Myocyte (in vitro differentiated cells): ENCODE results near the gene XYLT2. TPM values are rescaled to one million over a fixed set of nuclear protein-coding genes. Genes with fewer than 3 reads are reported as not detected.
"Not testable (repeated sequence)": the region's sequence is repeated elsewhere in the genome, so short reads cannot be mapped to it uniquely, and the experiment has no call there.

Experiments used
- DNase-seq: peaks from one replicate; pipeline ENCODE4 v3.0.0-alpha.2; 2012; ENCODE audit warnings: low read depth
- total RNA-seq: library from RNA; depleted of rRNA; stranded (reverse); fragments of >200 nt; gene quantifications from 2 replicates; pipeline ENCODE4 v1.2.3, GENCODE V29; 2014

XYLT2 gene
- total RNA-seq, 1 donor from 2014 or later, result 26.0 TPM

- DNase-seq, result no peak
These were observed 42.8 kb downstream of the XYLT2 start for GRCh38 chr17:50388728-50389127.

DNA sequence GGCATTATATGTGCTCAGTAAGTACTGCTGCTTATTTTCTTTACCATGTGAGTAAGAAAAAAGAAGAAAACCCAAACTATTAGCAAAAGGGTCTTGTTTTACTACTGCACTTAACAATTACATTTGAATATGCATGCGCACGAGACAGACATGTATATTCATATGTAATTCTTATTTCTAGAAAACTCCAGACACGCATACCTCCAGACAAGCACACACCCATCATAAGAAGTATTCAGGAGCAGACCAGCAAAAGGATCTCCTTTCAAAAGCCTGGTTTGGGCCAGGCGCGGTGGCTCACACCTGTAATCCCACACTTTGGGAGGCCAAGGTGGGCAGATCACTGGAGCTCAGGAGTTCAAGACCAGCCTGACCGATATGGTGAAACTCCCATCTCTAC, 43.6 kb downstream of the XYLT2 start:
- no peak for DNase-seq

- DNase-seq, result no peak
These were observed 46.7 kb downstream of the XYLT2 start for GRCh38 chr17:50392621-50393020.

DNA sequence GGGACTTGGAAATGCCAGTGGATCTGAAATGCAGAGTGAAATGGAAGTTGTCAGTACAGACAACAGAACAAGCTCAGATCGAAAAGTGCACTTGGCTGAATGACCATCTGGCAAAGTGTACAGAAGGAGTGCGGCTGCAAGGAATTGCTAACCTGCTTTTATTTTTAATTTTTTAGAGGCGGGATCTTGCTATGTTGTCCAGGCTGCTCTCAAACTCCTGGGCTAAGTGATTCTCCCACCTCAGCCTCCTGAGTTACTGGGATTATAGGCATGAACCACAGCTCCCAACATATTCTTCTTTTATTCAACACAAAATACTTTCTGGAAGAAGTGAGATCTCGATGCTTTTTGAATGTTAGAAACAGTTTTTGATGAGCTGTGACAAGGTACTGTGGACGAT, 47.8 kb downstream of the XYLT2 start:
- DNase-seq, result no peak

DNA sequence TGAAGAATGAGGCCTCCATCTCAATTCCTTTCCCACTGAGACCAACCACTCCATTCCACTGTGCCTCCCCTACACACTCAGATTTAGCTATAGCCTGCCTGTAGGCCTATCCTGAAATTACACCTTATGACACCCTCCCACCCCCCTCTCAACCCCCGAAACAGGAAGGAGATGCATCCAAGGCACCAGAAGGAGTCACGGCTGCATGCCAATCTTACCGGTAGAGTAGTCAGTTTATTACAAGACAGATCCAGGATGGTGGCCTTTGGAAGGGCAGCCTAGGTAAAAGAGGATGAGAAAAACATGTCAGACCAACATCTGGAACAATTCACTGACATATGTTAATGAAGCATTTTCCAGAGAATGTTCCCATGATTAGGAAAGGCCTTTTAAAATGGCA, 48.8 kb downstream of the XYLT2 start:
- DNase-seq, result no peak

DNA sequence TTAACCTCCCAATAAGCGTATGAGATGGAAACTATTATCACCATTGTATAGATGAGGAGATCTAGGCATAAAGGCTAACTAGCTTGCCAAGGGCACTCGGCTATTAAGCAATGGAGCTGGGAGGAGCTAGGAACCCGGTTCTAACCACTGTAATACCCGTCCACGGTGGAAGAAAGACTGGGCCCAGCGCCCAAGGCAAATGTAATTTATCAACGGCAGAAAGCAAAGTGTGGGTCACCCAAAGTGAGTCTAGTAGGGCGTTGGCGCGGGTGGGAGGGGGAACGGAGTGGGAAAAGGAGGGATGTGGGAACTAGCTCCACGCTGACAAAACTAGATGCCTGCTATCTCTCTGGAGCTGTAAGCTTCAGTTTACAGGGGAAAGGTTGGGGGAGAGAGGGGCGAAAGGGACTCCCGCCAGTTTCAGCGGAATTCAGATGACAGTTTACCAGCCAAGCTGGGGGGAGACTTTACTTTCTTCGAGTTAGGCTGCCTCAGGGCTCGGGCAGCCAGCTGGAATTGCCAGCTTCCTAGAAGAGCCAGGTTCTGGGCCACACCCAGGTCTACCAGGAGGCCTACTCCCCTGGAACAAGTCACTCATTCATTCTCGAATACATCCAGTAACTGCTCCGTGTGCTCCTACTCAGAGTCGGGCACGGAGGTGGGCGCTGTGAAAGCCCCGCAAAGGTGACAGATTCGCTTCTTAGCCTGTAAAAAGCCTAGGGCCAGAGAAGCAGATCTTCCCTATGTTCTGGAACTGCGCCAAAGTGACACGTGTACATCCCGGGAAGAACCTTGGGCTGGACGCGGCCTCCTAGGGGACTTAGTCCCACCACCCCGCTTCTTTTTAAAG, 50.6 kb downstream of the XYLT2 start:
- DNase-seq, result peak; percentile 49

GRCh38 chr17:50397111-50397918, 51.4 kb downstream of the XYLT2 start, which contains the start of gene LRRC59:
TSS of gene LRRC59 (minus strand) at chr17:50397523. CDS start at chr17:50397317, 206 bp downstream.
- peak; percentile 83 for DNase-seq

- no peak for DNase-seq
These were observed 52.0 kb downstream of the XYLT2 start for GRCh38 chr17:50397919-50398285.

DNA sequence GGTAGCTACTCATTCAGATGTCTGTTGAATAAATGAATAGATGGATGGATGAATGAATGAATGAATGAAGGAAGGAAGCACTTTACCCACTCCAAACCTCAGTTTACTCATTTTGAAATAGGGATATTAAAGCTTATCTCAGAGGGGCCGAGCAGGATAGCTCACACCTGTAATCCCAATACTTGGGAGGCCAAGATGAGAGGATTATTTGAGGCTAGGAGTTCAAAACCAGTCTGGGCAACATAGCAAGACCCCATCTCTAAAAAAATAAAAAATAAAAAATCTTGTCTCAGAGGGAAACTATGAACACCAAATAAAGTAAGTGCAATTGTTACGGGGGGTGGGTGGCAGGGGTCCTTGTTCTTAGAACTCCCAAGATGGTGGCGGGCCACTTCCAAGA, 52.7 kb downstream of the XYLT2 start:
- not testable (repeated sequence) for DNase-seq

GRCh38 chr17:50399591-50399990, 53.7 kb downstream of the XYLT2 start:
- DNase-seq, result not testable (repeated sequence)

DNA sequence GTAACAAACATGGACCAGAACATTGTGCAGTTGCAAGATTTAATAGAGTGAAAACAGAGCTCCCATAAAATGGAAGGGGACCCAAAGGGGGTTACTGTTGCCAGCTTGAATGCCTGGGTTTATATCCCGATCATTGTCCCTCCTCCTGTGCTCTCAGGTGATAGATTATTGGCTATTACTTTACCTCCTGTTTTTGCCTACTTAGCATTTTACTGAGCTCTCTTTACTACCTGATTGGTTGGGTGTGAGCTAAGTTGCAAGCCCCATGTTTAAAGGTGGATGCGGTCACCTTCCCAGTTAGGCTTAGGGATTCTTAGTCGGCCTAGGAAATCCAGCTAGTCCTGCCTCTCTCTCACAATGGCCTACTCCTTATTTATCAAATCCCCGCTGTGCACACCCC, 59.4 kb downstream of the XYLT2 start:
- not testable (repeated sequence) for DNase-seq

- no peak for DNase-seq
These were observed 60.7 kb downstream of the XYLT2 start for GRCh38 chr17:50406578-50406977.

DNA sequence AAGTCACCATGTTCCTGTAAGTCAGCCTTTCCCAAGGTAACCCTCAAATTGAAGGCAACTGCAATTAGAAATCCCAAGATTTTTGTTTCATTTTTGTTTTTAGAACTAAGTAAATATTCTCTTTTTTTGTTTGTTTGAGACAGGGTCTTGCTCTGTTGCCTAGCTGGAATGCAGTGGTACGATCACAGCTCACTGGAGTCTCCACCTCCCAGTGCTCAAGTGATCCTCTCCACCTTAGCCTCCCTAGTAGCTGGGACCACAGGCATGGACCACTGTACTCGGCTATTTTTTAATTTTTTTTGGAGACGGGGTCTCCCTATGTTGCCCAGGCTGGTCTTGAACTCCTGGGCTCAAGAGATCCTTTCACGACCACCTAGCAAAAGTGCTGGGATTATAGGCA, 62.0 kb downstream of the XYLT2 start:
- no peak for DNase-seq

Other genes with a start within 250 kb of the XYLT2 start
- gene SAMD14, start 216.0 kb upstream of the XYLT2 start, total RNA-seq, result 0.24 and 0.47 TPM in 2 replicates
- 40.5 and 44.2 TPM in 2 replicates for gene PPP1R9B, start 195.4 kb upstream of the XYLT2 start, total RNA-seq
- gene SGCA, start 180.1 kb upstream of the XYLT2 start, total RNA-seq, result 428 and 447 TPM in 2 replicates
- gene COL1A1, start 144.5 kb upstream of the XYLT2 start, total RNA-seq, result 604 and 719 TPM in 2 replicates
- not detected in 2 replicates for gene TMEM92, start 71.7 kb upstream of the XYLT2 start, total RNA-seq
- 51.6 and 63.9 TPM in 2 replicates for gene MRPL27, start 27.1 kb downstream of the XYLT2 start, total RNA-seq
- 0.62 and 0.68 TPM in 2 replicates for gene EME1, start 27.1 kb downstream of the XYLT2 start, total RNA-seq
- 64.2 and 94.5 TPM in 2 replicates for gene LRRC59, start 51.4 kb downstream of the XYLT2 start, total RNA-seq
- gene ACSF2, start 80.1 kb downstream of the XYLT2 start, total RNA-seq, result 20.8 and 29.9 TPM in 2 replicates
- gene CHAD, start 122.8 kb downstream of the XYLT2 start, total RNA-seq, result not detected in 2 replicates
- gene RSAD1, start 132.7 kb downstream of the XYLT2 start, total RNA-seq, result 34.2 and 39.3 TPM in 2 replicates
- 0.35 and 0.52 TPM in 2 replicates for gene MYCBPAP, start 162.3 kb downstream of the XYLT2 start, total RNA-seq
- not detected in 2 replicates for gene EPN3, start 186.6 kb downstream of the XYLT2 start, total RNA-seq
- gene SPATA20, start 201.0 kb downstream of the XYLT2 start, total RNA-seq, result 45.9 and 50.3 TPM in 2 replicates
- gene CACNA1G, start 214.6 kb downstream of the XYLT2 start, total RNA-seq, result 0.03 and 0.10 TPM in 2 replicates